AG09309 (cell line): Measurements from ENCODE around the gene APOD.
"Not testable (repeated sequence)": the region's sequence is repeated elsewhere in the genome, so short reads cannot be mapped to it uniquely, and the experiment has no call there.

ENCODE experiments used
- DNase-seq: peaks from one replicate; pipeline ENCODE4 v3.0.0-alpha.2; 2010; ENCODE audit warnings: low read depth
- H3K4me3 ChIP-seq: 2 replicates; pipeline ENCODE4 v1.5.1; 2011; ENCODE audit warnings: mild to moderate bottlenecking, low read depth, low read length, moderate library complexity; ENCODE audit not compliant: control insufficient read depth
- TF ChIP-seq, protein P1 (sequence below): IDR thresholded peaks from 2 replicates; pipeline ENCODE4 v1.5.1; 2011; ENCODE audit warnings: mild to moderate bottlenecking, low read depth, low read length, inconsistent platforms; ENCODE audit not compliant: insufficient read depth, control insufficient read depth; ENCODE audit errors: missing control alignments

APOD gene

DNA sequence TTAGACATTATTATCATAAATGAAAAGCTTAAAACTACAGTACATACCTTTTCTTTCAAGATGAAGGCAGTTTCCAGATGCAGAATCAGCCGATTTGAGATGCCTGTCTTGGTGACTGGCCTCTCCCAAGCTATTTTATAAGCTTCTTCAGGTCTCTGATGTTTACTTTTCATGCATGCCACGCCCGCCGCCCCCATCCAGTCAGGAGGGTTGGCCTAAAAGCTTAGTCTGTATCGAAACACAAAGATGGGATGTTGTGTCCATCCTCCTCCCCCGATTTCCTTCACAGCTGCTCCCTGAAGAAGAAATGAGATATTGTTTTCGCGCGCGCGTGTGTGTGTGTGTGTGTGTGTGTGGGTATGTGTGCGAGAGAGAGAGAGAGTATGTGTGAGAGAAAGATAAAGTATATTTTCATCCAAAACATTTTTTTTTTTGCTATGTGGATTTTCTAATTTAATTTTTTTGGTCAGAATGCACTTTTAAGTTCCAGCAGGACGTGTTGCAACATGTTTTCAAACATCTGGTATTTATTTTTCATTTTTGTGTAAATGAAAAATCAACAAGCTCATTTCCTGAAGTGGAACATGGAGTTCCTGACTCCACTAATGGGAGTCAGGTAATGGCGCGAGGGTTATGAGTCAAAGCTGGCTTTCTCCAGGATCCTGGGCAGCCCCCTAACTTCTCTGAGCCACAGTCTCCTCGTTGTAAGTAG is at the start of gene APOD:
TSS of gene APOD (minus strand) at position 110 of the 712 bp plus-strand sequence. CDS start 4,479 bp downstream, outside the sequence.
- TF ChIP-seq, protein P1, sequence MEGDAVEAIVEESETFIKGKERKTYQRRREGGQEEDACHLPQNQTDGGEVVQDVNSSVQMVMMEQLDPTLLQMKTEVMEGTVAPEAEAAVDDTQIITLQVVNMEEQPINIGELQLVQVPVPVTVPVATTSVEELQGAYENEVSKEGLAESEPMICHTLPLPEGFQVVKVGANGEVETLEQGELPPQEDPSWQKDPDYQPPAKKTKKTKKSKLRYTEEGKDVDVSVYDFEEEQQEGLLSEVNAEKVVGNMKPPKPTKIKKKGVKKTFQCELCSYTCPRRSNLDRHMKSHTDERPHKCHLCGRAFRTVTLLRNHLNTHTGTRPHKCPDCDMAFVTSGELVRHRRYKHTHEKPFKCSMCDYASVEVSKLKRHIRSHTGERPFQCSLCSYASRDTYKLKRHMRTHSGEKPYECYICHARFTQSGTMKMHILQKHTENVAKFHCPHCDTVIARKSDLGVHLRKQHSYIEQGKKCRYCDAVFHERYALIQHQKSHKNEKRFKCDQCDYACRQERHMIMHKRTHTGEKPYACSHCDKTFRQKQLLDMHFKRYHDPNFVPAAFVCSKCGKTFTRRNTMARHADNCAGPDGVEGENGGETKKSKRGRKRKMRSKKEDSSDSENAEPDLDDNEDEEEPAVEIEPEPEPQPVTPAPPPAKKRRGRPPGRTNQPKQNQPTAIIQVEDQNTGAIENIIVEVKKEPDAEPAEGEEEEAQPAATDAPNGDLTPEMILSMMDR, result no peak
- no peak within 1 kb of the TSS for H3K4me3 ChIP-seq
- no peak for DNase-seq

DNA sequence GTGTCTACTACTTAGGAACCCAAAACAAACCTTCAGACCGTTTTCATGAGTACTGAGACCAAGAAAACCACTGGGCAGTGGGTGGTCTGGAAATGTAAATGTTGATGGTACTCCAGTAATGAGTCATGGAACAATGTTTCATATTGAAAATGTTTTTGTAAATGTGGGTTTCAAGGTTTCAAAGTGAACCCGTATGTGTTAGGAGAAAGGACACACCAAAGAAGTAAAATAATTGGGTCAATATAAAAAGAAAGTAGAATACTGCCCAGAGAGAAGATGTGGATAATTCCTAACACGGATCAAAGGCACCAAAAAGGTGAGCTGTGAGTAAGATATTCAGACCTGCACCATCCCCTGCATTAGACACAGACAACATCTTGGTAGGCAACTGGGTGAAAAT is 49.6 kb upstream of the APOD start:
- DNase-seq, H3K4me3 ChIP-seq: not testable (repeated sequence)

DNA sequence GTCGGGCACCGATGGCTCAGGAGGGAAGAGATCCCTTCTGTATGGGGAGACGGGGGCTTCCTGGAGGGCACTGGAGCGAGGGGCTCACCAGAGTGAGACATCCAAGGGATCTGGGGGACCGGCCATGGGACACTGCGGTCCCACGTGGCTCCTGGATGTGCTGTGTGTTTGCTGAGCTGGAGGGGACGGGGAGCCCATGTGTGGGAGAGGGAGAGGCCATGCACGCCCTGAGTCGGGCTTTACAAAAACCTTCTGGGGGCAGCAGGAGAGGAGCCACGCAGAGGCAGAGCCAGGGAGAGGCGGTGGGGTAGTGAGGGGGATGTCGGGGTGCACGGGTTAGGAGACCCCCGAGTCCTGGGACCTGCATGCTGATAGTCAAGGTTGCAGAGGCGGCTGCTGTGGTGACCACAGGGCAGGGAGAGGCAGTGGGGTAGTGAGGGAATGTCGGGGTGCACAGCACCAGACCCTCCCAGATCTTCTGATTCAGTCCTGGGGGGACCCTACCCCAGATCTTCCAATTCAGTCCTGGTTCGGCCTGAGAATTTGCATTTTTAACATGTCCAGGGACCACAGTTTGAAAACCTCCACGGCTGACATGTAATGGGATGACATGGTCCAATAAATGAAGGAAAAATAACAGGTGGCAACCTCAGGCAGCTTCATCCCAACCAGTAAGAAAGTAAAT is 48.9 kb upstream of the APOD start:
- not testable (repeated sequence) for DNase-seq

DNA sequence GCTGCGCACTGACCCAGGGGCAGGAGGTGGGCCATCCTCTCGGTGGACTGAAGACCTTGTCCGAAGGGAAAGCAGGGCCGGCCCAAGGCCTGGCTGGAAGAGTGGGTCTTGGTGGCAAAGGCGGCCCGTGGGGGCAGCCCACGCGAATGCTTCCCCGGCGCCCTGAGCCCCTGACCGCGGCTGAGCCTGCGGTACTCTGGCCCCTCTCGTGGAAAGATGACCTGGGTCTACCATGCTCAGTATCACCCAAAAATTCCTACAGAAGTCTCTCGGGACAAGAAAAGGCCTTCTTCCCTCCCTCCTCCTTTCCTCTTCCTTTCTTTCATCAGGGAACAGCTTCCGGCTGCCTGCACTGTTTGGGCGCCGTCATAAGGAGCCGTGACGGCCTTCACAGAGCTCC is 48.3 kb upstream of the APOD start:
- not testable (repeated sequence) for DNase-seq, H3K4me3 ChIP-seq

More for the DNA sequence above, 48.9 kb upstream of the APOD start:
- not testable (repeated sequence) for H3K4me3 ChIP-seq

DNA sequence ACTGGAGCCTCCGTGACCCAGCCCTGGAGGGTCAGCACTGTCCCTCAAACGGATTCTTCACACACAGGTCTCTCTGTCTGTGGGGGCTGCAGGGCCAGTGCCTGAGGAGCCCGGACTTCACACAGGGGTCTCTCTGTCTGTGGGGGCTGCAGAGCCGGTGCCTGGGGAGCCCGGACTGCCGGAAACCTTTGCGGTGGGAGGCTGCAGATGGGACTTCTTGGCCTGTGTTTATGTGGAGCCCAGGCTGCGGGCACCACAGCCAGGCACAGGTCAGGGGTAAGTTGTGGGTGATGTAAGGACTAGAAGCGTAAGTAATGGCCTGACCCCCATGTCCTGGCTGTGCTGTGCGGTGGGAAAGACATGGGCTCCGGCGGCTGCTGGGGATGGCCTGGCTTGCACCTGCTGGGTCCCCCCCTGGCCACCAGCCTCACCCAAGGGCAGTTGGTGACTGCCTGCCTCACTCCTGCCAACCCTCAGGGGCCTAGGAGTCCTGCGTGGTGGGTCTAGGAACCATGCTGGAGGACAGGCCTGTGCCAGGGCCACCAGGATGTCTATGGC is 47.3 kb upstream of the APOD start:
- not testable (repeated sequence) for DNase-seq, H3K4me3 ChIP-seq

DNA sequence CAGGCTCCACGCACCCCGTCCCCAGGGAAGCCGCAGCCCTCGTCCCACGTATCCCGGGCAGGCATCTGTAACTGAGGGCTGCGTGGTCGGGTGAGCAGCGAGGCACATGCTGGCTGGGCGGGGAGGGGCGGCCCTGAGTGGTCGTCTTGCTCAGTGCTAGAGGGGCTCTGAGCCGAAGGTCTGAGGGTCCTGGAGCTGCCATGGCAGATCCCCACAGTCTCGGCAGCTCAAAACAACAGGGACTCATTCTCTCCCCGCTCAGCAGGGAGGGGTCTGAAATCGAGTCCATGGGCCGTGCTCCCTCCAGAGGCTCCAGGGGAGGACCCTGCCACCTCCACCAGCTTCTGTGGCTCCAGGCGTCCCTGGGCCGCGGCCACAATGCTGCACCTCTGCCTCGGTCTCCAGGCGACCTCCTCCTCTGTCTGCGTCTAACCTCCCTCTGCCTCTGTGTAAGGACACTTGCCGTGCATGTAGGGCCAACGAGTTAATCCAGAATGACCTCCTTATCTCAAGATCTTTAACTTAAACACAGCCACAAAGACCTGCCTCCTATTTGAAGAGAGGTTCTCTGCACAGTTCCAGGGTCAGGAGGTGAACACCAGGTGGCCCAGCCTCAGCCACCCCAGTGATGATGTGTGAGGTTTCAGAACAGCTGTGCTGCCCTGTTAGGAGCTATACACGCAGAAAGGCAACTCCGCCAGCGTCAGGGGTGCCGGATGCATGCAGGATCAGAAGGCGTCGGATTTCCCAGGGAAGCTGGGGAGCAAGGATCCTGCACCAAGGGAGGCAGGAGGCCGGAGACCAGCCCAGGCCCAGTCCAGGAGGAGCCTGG is 46.6 kb upstream of the APOD start:
- DNase-seq, H3K4me3 ChIP-seq: not testable (repeated sequence)

DNA sequence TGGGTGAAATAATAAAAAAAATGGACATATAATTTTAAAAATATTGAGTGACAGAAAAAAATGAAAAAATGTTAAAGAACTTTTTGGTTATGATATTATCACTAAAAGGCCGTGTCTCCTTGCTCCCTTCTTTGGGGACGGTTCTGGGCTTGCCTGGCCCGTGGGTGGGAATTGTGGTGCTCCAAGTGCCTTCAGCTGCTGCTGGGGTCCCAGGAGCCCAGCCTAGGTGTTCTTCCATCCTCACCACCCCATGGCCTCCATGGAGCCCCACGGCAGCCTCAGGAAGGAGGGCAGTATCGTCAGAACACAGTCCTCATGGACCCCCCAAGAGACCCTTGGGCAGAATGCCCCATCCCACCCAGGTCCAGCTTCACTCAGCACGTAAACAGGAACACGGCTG is 45.9 kb upstream of the APOD start:
- DNase-seq, H3K4me3 ChIP-seq: not testable (repeated sequence)

DNA sequence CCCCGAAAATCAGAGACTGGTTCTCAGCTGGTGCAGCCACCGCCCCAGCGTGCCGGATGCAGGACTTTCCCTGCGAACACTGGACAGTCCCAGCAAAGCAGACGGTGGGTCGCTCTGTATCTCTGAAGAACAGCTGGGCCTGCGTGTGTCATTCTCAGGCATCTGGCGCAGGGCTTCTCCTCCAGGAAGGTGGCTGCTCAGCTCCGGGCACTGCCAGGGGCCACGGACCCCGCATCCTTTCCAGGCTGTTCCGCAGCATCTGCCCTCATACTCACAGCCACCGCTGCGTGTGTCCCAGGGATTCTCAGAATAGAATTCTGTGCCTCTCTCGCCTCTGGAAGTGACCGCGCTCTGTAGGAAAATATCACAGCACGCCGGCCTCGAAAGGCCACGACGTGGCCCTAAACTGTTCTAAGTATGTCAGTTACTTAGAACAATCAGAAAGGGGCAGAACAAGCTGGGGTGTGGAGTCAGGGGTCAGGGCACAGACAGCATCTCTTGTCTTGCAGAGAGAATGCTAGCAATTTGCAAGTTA is 44.7 kb upstream of the APOD start:
- not testable (repeated sequence) for DNase-seq, H3K4me3 ChIP-seq

DNA sequence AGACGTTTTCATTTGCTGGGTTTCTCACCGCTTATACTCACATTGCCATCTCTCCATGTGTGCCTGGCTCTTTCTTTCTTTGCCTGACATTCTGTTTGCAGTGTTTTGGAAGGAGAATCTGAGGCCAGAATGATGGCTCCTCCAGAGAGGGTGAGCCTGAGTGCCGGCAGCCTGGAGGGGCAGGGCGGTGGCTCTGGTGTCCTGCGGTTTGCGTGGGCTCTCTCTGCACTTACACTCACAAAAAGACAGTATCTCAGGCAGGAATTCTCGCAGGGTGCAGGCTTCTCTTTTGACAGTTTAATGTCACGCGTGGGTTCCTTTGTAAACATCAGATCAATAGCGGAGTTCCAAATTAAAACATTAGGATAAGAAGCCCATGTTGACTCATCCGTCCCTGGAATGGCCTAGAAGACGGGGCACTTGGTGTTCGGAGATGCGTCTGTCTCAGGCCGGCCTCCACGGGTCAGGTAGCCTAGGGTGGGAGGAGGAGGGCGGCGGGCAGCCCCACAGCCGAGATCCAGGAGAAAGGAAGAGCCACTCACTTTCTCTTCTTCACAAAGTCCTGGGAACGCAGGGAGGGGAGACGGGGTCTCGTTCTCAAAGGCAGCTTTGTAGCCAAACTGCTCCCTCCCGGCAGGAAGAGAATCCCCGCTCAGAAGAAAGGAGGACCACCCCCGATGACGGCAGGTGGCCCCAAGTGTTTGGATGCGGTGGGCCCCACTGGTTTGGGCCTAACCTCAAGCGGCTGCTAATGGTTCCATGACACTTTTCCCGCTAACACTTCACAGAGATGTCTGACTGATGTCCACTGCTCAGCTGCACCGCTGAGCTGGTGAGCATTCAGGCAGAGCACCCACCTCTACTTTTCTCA is 44.0 kb upstream of the APOD start:
- not testable (repeated sequence) for DNase-seq, H3K4me3 ChIP-seq

DNA sequence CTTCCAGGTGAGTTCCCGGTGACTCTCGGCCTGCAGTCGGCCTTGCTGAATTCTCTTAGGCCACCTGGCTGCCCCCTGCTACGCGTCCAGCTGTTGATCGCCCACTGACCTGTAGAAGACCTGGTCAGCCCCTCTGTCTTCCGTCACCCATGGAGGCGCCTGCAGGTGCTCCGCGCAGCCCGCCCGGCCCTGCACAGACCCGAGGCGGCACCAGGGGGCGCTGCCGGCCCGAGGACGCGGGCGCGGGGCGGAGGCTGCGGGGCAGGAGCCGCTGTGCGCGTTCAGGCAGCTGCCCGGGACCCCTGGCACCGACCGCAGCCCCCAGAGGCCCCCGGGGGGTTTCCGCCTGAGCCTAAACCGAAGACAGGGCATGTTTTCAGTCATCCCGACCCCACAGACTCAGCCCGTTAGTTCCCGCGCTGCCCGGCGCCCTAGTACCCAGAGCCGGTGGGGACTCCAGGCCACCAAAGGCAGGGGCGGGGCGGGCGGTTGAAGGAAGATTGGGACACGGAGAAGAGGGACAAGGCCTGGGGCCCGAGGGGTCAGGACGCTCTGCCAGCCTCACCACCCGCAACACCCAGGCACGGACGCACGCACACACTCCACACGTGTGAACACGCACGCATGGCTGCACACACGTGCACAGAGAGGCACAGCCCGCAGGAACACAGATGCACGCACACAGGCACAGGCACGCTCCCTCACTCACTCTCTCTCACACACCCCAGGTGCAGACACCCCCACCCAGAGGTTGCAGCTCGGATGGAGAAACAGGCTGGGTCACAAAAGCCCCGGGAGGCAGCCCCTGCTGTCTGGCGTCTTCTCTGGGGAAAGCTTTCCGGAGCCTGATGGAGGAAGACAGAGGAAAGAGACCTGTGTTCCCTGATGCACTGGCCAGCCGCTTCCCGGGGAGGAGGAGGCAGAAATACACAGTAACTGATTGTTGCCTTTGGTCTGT is 41.1 kb upstream of the APOD start:
- not testable (repeated sequence) for H3K4me3 ChIP-seq, DNase-seq

DNA sequence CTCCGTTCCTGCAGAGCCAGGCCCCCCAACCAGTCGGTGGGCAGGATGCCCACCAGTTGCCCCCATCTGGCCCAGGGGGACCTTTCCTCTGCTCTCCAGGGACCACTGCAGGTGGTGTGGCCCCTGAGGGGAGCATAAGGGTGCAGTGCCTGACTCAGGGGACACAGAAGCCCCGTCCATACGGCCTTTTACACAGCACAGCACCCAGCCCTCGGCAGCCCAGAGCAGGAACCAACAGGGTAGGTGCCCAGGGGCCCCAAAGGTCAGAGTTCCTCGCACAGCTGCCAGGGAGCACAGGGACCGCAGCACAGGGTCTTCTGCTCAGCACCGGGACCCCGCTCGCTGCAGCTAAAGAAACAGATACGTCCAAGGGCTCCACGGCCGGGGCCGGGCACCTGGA is 40.4 kb upstream of the APOD start:
- H3K4me3 ChIP-seq, DNase-seq: not testable (repeated sequence)

DNA sequence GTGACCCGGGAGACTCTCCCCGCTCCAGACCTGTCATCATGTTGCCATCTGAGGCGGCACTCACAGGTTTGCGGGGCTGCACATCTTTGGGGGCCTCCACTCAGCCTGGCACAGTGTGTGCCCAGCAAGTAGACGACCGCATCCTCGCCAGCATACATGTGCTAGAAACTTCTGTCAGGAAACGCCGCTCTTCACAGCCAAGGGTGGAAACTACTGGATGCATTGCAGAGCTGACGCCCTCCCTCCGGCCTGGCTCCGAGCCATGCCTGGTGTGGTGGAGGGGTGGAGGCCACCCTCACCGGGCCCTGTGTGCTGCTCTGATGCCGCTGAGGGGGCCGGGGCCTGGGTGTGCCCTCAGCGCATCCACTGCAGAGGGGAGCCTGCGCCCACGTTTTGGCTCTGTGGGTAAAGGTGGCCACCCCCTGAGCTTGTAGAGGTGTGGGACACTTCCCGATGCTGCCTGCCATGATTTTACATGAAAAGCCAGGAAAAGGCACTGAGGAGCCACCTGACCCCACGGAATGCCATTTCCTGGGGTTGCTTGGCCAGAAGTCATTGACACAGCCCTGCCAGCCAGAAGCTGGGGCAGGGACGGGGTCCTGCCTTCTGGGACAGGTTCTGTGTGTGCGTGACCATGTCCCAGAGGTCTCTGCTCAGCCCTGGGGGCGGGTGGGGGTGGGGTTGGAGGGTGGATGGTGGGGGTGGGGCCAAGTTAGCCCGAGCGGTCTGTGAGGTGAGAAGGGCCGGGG is 39.7 kb upstream of the APOD start:
- H3K4me3 ChIP-seq, DNase-seq: not testable (repeated sequence)

DNA sequence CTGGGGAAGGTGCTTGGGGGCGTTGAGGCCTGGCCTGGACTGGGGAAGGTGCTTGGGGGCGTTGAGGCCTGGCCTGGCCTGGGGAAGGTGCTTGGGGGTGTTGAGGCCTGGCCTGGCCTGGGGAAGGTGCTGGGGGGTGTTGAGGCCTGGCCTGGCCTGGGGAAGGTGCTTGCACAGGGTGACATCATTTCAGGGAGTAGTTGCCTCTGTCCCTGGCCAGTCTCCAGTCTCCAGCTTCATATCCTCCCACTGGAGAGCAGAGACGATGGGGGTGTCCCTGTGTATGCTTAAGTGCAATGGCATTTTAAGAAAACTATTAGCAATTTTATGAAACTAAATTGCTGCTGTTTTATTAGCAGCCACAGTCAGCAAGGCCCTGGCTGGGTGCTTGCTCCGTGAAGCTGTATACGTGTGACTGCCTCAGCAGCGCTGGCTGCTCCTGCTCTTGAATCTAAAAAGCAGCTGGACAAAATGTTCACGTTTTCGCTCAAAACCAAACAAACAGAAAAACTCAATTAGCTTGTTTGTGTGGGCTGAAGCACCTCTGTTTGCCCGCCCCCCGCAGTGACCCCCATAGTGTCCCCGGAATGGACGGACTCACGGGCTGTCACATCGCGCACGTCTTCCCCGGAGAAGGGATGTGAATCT is 38.9 kb upstream of the APOD start:
- DNase-seq, H3K4me3 ChIP-seq: not testable (repeated sequence)

DNA sequence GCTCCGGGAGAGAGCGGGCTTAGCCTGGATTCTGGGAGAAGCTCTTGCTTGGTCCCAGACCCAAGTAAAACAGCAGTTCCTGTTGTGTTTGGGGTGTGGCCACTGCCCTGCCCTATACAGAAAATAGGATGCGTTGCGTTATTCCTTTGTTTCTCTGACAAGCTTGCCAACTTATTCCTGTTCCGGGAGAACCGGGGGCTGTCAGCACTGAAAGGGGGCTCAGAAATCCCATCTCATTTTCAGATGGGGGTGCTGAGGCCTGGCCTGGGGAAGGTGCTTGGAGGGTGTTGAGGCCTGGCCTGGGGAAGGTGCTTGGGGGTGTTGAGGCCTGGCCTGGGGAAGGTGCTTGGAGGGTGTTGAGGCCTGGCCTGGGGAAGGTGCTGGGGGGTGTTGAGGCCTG is 38.3 kb upstream of the APOD start:
- not testable (repeated sequence) for H3K4me3 ChIP-seq

More for the DNA sequence above, 38.3 kb upstream of the APOD start:
- DNase-seq, result not testable (repeated sequence)
